ENCODE data around the gene TGFA. TPM values are rescaled to one million over a fixed set of nuclear protein-coding genes. Genes with fewer than 3 reads are reported as not detected.

Gene TGFA
- total RNA-seq, 3 donors from 2014 or later (not counting 1 experiment from before 2014, with no cell fraction given): 5.0 to 13.3 (median 8.6) TPM

GRCh38 chr2:70433315-70433714 is 120.3 kb downstream of the TGFA start:
- intact Hi-C loops (cut with micrococcal nuclease): no loop called here
- no peak for DNase-seq
- no peaks in the 10 kb centered on the region for H3K27me3 ChIP-seq (ENCODE audit: control insufficient read depth, insufficient read depth, low read length)
- H3K9me3 Mint-ChIP-seq: no peaks in the 10 kb centered on the region
- H3K27ac Mint-ChIP-seq: no peak overlapping the region
- no peaks in the 10 kb centered on the region for H3K36me3 ChIP-seq (ENCODE audit: control insufficient read depth, insufficient read depth, low read length)
- no peaks in the 10 kb centered on the region for H3K9me3 ChIP-seq (ENCODE audit: control insufficient read depth, insufficient read depth, low read length)
- H3K4me1 Mint-ChIP-seq: no peaks in the 10 kb centered on the region
- H3K27ac ChIP-seq (ENCODE audit: low read length): no peak overlapping the region
- H3K27me3 Mint-ChIP-seq (ENCODE audit: low read depth in 2 of 2): peaks cover 7% of the 10 kb centered on the region in 2 donors
- H3K36me3 Mint-ChIP-seq: no peaks in the 10 kb centered on the region
- H3K4me1 ChIP-seq (ENCODE audit: control insufficient read depth, insufficient read depth, low read length): no peaks in the 10 kb centered on the region
- no peak for ATAC-seq
- TF ChIP-seq, protein P1, sequence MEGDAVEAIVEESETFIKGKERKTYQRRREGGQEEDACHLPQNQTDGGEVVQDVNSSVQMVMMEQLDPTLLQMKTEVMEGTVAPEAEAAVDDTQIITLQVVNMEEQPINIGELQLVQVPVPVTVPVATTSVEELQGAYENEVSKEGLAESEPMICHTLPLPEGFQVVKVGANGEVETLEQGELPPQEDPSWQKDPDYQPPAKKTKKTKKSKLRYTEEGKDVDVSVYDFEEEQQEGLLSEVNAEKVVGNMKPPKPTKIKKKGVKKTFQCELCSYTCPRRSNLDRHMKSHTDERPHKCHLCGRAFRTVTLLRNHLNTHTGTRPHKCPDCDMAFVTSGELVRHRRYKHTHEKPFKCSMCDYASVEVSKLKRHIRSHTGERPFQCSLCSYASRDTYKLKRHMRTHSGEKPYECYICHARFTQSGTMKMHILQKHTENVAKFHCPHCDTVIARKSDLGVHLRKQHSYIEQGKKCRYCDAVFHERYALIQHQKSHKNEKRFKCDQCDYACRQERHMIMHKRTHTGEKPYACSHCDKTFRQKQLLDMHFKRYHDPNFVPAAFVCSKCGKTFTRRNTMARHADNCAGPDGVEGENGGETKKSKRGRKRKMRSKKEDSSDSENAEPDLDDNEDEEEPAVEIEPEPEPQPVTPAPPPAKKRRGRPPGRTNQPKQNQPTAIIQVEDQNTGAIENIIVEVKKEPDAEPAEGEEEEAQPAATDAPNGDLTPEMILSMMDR (IDR thresholded peaks at IDR 0.05): no peak
- no peak overlapping the region for H3K4me3 Mint-ChIP-seq
- H3K4me3 ChIP-seq (ENCODE audit: low read length): no peak overlapping the region
- 80% methylated on average over 1 of the region's 1 CpG for WGBS (ENCODE audit: insufficient coverage)

GRCh38 chr2:70431716-70432347 is 121.8 kb downstream of the TGFA start:
- WGBS (ENCODE audit: insufficient coverage): 86% methylated on average over 4 of the region's 4 CpGs
- Histone ChIP-seq H3K36me3 (ENCODE audit: control insufficient read depth, insufficient read depth, low read length) (no peaks in the 10 kb centered on the region), H3K4me3 (ENCODE audit: low read length) (no peak overlapping the region), H3K27ac (ENCODE audit: low read length) (no peak overlapping the region), H3K9me3 (ENCODE audit: control insufficient read depth, insufficient read depth, low read length) (no peaks in the 10 kb centered on the region), H3K4me1 (ENCODE audit: control insufficient read depth, insufficient read depth, low read length) (no peaks in the 10 kb centered on the region), H3K27me3 (ENCODE audit: control insufficient read depth, insufficient read depth, low read length) (no peaks in the 10 kb centered on the region)
- Mint-ChIP-seq H3K27me3 (ENCODE audit: low read depth in 2 of 2) (peaks cover 6 to 7% of the 10 kb centered on the region in 2 donors), H3K4me3 (no peak overlapping the region), H3K4me1 (no peaks in the 10 kb centered on the region), H3K36me3 (no peaks in the 10 kb centered on the region), H3K9me3 (no peaks in the 10 kb centered on the region), H3K27ac (no peak overlapping the region)
- TF ChIP-seq, protein P1 (IDR thresholded peaks at IDR 0.05): no peak
- DNase-seq (no peak), ATAC-seq (no peak)
- intact Hi-C loops (cut with micrococcal nuclease): no loop called here

DNA sequence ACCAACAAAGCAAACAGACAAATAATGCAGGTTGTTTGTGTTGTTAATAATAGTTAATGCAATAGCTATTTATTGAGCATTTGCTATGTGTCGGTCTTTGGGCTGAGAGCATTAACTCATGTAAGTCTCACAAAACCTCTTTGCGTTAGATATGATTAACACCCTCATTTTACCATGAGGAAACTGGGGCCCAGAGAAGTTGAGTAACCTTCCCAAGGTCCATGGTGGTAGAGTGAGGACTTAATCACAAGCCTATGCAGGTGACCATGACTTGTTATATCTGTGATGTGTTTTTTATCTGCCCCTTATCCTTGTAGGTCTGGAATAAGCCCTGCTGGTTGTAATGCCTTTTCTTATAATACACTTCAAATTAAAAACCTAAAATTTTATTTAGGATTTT is 127.3 kb downstream of the TGFA start:
- no peaks in the 10 kb centered on the region for H3K9me3 Mint-ChIP-seq
- no peaks in the 10 kb centered on the region for H3K36me3 Mint-ChIP-seq
- WGBS (ENCODE audit: insufficient coverage): 100% methylated on average over 2 of the region's 2 CpGs
- no peak overlapping the region for H3K27ac ChIP-seq (ENCODE audit: low read length)
- H3K27me3 Mint-ChIP-seq (ENCODE audit: low read depth in 2 of 2): no peaks in the 10 kb centered on the region
- DNase-seq (no peak), ATAC-seq (no peak)
- H3K27ac Mint-ChIP-seq: no peak overlapping the region
- H3K9me3 ChIP-seq (ENCODE audit: control insufficient read depth, insufficient read depth, low read length): no peaks in the 10 kb centered on the region
- H3K4me1 ChIP-seq (ENCODE audit: control insufficient read depth, insufficient read depth, low read length): no peaks in the 10 kb centered on the region
- no peaks in the 10 kb centered on the region for H3K36me3 ChIP-seq (ENCODE audit: control insufficient read depth, insufficient read depth, low read length)
- H3K27me3 ChIP-seq (ENCODE audit: control insufficient read depth, insufficient read depth, low read length): no peaks in the 10 kb centered on the region
- TF ChIP-seq, protein P1 (IDR thresholded peaks at IDR 0.05): no peak
- no peaks in the 10 kb centered on the region for H3K4me1 Mint-ChIP-seq
- no peak overlapping the region for H3K4me3 ChIP-seq (ENCODE audit: low read length)
- H3K4me3 Mint-ChIP-seq: no peak overlapping the region
- intact Hi-C loops (cut with micrococcal nuclease): no loop called here

All from natural killer cell (primary cell).